Mesendoderm (in vitro differentiated cells): ENCODE data around the gene PSMA4.
A peak's percentile ranks its signal among the peaks of the same experiment; 100 is the strongest.
"Not testable (repeated sequence)": the region's sequence is repeated elsewhere in the genome, so short reads cannot be mapped to it uniquely, and the experiment has no call there.

Source experiments
- DNase-seq: peaks from one replicate; pipeline ENCODE4 v3.0.0; 2013
- H2AK5ac ChIP-seq: 2 replicates; pipeline ENCODE4 v1.6.1; 2013; ENCODE audit warnings: low read length, inconsistent platforms
- H2BK120ac ChIP-seq: 2 replicates; pipeline ENCODE4 v1.6.1; 2013; ENCODE audit warnings: low read depth, mild to moderate bottlenecking, low read length, moderate library complexity, mixed read lengths
- H2BK15ac ChIP-seq: replicated peaks from 2 replicates; pipeline ENCODE4 v1.6.1; 2013; ENCODE audit warnings: low read depth, mild to moderate bottlenecking, moderate library complexity
- H2BK5ac ChIP-seq: 2 replicates; pipeline ENCODE4 v1.6.1; 2013; ENCODE audit warnings: low read length, inconsistent platforms
- H3K18ac ChIP-seq: 2 replicates; pipeline ENCODE4 v1.6.1; 2013; ENCODE audit warnings: mild to moderate bottlenecking, low read length, mixed read lengths
- H3K23ac ChIP-seq: one replicate; pipeline ENCODE4 v1.6.1; 2013; ENCODE audit warnings: low read length
- H3K27ac ChIP-seq: 2 replicates; pipeline ENCODE4 v1.5.1; 2013; ENCODE audit warnings: low read depth, mild to moderate bottlenecking, inconsistent platforms, low read length, moderate library complexity
- H3K27me3 ChIP-seq: 2 replicates; pipeline ENCODE4 v1.6.1; 2013; ENCODE audit warnings: low read length, control low read depth, mild to moderate bottlenecking, inconsistent platforms; ENCODE audit not compliant: insufficient read depth, poor library complexity
- H3K36me3 ChIP-seq: 2 replicates; pipeline ENCODE4 v1.6.1; 2013; ENCODE audit warnings: low read length, inconsistent platforms; ENCODE audit not compliant: control insufficient read depth, insufficient read depth
- H3K4ac ChIP-seq: one replicate; pipeline ENCODE4 v1.6.1; 2013; ENCODE audit warnings: low read depth, mild to moderate bottlenecking, low read length, moderate library complexity
- H3K4me1 ChIP-seq: 2 replicates; pipeline ENCODE4 v1.6.1; 2013; ENCODE audit warnings: low read depth, low read length, inconsistent platforms; ENCODE audit not compliant: control insufficient read depth
- H3K4me2 ChIP-seq: 2 replicates; pipeline ENCODE4 v1.6.1; 2013; ENCODE audit warnings: low read length
- H3K4me3 ChIP-seq: 2 replicates; pipeline ENCODE4 v1.5.1; 2013; ENCODE audit warnings: mild to moderate bottlenecking, low read length
- H3K56ac ChIP-seq: one replicate; pipeline ENCODE4 v1.6.1; 2013; ENCODE audit warnings: low read length
- H3K79me1 ChIP-seq: 2 replicates; pipeline ENCODE4 v1.6.1; 2013; ENCODE audit warnings: low read length, inconsistent platforms
- H3K79me2 ChIP-seq: 2 replicates; pipeline ENCODE4 v1.6.1; 2013; ENCODE audit warnings: mild to moderate bottlenecking, low read length; ENCODE audit not compliant: control insufficient read depth, insufficient read depth
- H3K9ac ChIP-seq: 2 replicates; pipeline ENCODE4 v1.6.1; 2013; ENCODE audit warnings: low read length, inconsistent platforms
- H4K5ac ChIP-seq: one replicate; pipeline ENCODE4 v1.6.1; 2013; ENCODE audit warnings: low read length
- H4K8ac ChIP-seq: one replicate; pipeline ENCODE4 v1.6.1; 2013; ENCODE audit warnings: low read depth, mild to moderate bottlenecking, control low read depth, low read length, moderate library complexity
- WGBS: extraction: QIAGEN DNeasy Blood & Tissue Kit; methylation state at CpG from one replicate; pipeline ENCODE4 v1.1.7; 2013; ENCODE audit warnings: low lambda C conversion rate, missing lambda C conversion rate; ENCODE audit not compliant: insufficient coverage; ENCODE audit errors: extremely low coverage; 5-methylcytosine and 5-hydroxymethylcytosine counted together

The PSMA4 gene

DNA sequence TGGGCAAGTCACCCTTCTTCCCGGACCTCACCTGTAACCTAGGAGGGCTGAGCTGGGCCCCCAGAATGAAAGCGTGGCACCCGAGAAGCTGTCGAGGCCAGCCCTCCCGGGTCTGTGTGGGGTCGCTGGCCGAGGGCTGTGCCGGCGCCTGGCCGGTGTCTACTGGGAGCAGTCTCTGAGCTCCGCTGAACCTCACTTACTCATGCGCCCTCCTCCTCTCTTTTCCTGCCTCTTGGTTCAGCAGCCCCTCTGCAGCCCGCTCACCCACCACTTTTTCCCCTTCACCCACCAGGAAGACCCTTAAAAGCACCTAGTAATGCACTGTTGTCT lies 32.4 kb upstream of the PSMA4 start:
- peak overlapping the region; percentile 47 for H3K4me3 ChIP-seq
- H3K27ac ChIP-seq, result no peak overlapping the region
- peak overlapping the region; percentile 66 for H3K56ac ChIP-seq
- H3K79me2 ChIP-seq, result no peaks in the 10 kb centered on the region
- H3K23ac ChIP-seq, result no peak overlapping the region
- H3K4ac ChIP-seq, result no peak overlapping the region
- no peaks in the 10 kb centered on the region for H3K4me1 ChIP-seq
- DNase-seq, result no peak
- no CpG with 5 or more reads among the region's 13 CpGs for WGBS
- no peak overlapping the region for H2BK120ac ChIP-seq
- no peak overlapping the region for H3K18ac ChIP-seq
- H2BK15ac ChIP-seq, result no peak overlapping the region
- no peak overlapping the region for H2BK5ac ChIP-seq
- H4K5ac ChIP-seq, result no peak overlapping the region
- H3K36me3 ChIP-seq, result no peaks in the 10 kb centered on the region
- no peaks in the 10 kb centered on the region for H3K79me1 ChIP-seq
- peak overlapping the region; percentile 65 for H3K9ac ChIP-seq
- H3K4me2 ChIP-seq, result peak overlapping the region; percentile 87
- no peak overlapping the region for H2AK5ac ChIP-seq
- no peak overlapping the region for H4K8ac ChIP-seq
- H3K27me3 ChIP-seq, result peaks cover 4% of the 10 kb centered on the region

GRCh38 chr15:78508272-78508671 lies 32.0 kb upstream of the PSMA4 start:
- no CpG with 5 or more reads among the region's 6 CpGs for WGBS
- peak overlapping the region; percentile 57 for H3K23ac ChIP-seq
- H3K36me3 ChIP-seq, result no peaks in the 10 kb centered on the region
- H3K56ac ChIP-seq, result no peak overlapping the region
- no peak overlapping the region for H3K27ac ChIP-seq
- no peak overlapping the region for H2BK120ac ChIP-seq
- no peak overlapping the region for H2BK5ac ChIP-seq
- H3K4me2 ChIP-seq, result no peak overlapping the region
- H3K9ac ChIP-seq, result no peak overlapping the region
- DNase-seq, result no peak
- no peak overlapping the region for H3K18ac ChIP-seq
- H3K79me2 ChIP-seq, result no peaks in the 10 kb centered on the region
- no peak overlapping the region for H2AK5ac ChIP-seq
- no peak overlapping the region for H3K4me3 ChIP-seq
- H3K4me1 ChIP-seq, result no peaks in the 10 kb centered on the region
- no peak overlapping the region for H2BK15ac ChIP-seq
- H4K5ac ChIP-seq, result no peak overlapping the region
- no peak overlapping the region for H3K4ac ChIP-seq
- no peak overlapping the region for H4K8ac ChIP-seq
- peaks cover 4% of the 10 kb centered on the region for H3K27me3 ChIP-seq
- no peaks in the 10 kb centered on the region for H3K79me1 ChIP-seq

DNA sequence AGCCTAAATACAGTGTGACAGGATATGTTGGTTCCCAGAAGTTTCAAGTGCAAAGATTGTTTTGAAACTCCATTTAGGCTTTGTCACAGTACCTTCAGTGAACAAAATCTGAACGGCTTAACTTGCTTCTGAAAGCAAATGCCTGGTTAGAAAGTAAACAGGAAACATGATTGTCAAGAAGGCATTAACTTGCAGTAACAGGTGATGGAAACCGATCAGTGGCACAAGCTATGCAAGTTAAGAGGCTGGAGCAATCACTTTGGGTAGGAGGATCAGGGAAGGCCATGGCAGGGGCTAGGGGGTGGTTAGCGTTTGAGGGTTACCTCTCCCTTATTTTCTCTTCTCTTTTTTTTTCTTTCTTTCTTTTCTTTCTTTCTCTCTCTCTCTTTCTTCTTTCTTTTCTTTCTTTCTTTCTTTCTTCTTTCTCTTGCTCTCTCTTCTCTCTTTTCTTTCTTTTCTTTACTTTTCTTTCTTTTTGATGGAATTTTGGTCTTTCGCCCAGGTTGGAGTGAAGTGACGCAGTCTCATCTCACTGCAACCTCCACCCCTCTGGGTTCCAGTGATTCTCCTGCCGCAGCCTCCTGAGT lies 30.4 kb upstream of the PSMA4 start:
- Histone ChIP-seq H3K56ac (no peak overlapping the region), H3K36me3 (no peaks in the 10 kb centered on the region), H2BK5ac (no peak overlapping the region), H4K8ac (no peak overlapping the region), H3K4ac (no peak overlapping the region), H3K9ac (no peak overlapping the region), H3K79me1 (no peaks in the 10 kb centered on the region), H4K5ac (no peak overlapping the region), H3K79me2 (no peaks in the 10 kb centered on the region), H2BK15ac (no peak overlapping the region), H3K23ac (no peak overlapping the region), H3K4me1 (no peaks in the 10 kb centered on the region), H3K4me3 (no peak overlapping the region), H2BK120ac (no peak overlapping the region), H3K18ac (no peak overlapping the region), H2AK5ac (no peak overlapping the region), H3K4me2 (no peak overlapping the region), H3K27ac (no peak overlapping the region), H3K27me3 (peaks cover 4% of the 10 kb centered on the region)
- no CpG with 5 or more reads among the region's 6 CpGs for WGBS
- no peak for DNase-seq

GRCh38 chr15:78520035-78520434 lies 20.2 kb upstream of the PSMA4 start:
- not testable (repeated sequence) for H3K27ac ChIP-seq, H2BK120ac ChIP-seq, H3K4me3 ChIP-seq, H3K79me1 ChIP-seq, H3K4ac ChIP-seq, H4K5ac ChIP-seq, H3K4me1 ChIP-seq, H3K56ac ChIP-seq, H3K27me3 ChIP-seq, H3K4me2 ChIP-seq, DNase-seq, H2AK5ac ChIP-seq, H4K8ac ChIP-seq, H3K79me2 ChIP-seq, H2BK5ac ChIP-seq, H3K18ac ChIP-seq, H2BK15ac ChIP-seq, H3K23ac ChIP-seq, H3K36me3 ChIP-seq, H3K9ac ChIP-seq
- WGBS, result no CpG with 5 or more reads among the region's 3 CpGs

DNA sequence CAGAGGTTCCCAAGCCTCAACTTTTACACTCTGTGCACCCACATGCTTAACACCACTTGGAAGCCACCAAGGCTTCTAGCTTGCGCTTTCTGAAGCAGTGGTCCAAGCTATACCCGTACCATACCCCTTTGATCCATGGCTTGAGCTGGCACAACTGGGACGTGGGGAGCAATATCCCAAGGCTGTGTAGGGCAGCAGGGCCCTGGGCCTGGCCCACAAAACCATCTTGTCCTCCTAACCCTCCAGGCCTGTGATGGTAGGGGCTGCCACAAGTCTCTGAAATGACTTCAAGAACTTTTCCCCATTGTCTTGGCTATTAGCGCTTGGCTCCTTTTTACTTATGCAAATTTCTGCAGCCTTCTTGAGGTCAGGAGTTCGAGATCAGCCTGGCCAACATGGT lies 16.0 kb upstream of the PSMA4 start:
- Histone ChIP-seq H3K4me1 (no peaks in the 10 kb centered on the region), H3K23ac (no peak overlapping the region), H3K4me3 (no peak overlapping the region), H2AK5ac (no peak overlapping the region), H3K4ac (no peak overlapping the region), H3K79me1 (no peaks in the 10 kb centered on the region), H3K36me3 (no peaks in the 10 kb centered on the region), H3K27me3 (no peaks in the 10 kb centered on the region), H4K8ac (no peak overlapping the region), H3K9ac (no peak overlapping the region), H3K27ac (no peak overlapping the region), H2BK5ac (no peak overlapping the region), H3K56ac (no peak overlapping the region), H3K18ac (no peak overlapping the region), H3K4me2 (no peak overlapping the region), H2BK120ac (no peak overlapping the region), H4K5ac (no peak overlapping the region), H3K79me2 (no peaks in the 10 kb centered on the region), H2BK15ac (no peak overlapping the region)
- DNase-seq, result no peak
- no CpG with 5 or more reads among the region's 5 CpGs for WGBS

DNA sequence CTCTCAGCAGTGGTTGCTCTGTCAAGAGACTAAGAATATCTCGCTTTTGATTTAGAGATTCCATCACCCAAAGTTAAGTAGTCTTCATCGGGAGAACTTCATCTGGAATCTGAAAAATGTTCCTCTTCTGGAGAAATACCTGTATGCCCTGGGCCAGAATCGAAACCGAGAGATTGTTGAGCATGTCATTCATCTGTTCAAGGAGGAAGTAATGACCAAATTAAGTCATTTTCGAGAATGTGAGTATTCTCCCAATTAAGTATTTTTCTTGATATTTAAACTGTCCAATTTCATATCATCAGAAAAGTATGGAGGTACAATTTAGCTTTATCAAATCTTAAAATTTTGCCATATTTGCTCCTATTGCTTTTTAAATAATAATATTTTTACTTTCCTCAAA lies 12.9 kb upstream of the PSMA4 start:
- Histone ChIP-seq H2BK5ac (no peak overlapping the region), H3K4ac (no peak overlapping the region), H2BK15ac (no peak overlapping the region), H2BK120ac (no peak overlapping the region), H3K79me1 (no peaks in the 10 kb centered on the region), H3K36me3 (no peaks in the 10 kb centered on the region), H3K4me2 (no peak overlapping the region), H3K56ac (no peak overlapping the region), H4K8ac (no peak overlapping the region), H3K4me1 (no peaks in the 10 kb centered on the region), H3K18ac (no peak overlapping the region), H3K9ac (no peak overlapping the region), H3K79me2 (no peaks in the 10 kb centered on the region), H3K27ac (no peak overlapping the region), H2AK5ac (no peak overlapping the region), H3K23ac (no peak overlapping the region), H3K27me3 (no peaks in the 10 kb centered on the region), H4K5ac (no peak overlapping the region), H3K4me3 (no peak overlapping the region)
- no peak for DNase-seq
- no CpG with 5 or more reads among the region's 5 CpGs for WGBS
